Colon (tissue), 2 donors: ENCODE results near the gene DES.
"Not testable (repeated sequence)": the region's sequence is repeated elsewhere in the genome, so short reads cannot be mapped to it uniquely, and the experiment has no call there.

Source experiments
- FAIRE-seq: peaks from 2 replicates; lab custom pipeline; 2012; peaks lifted over from hg19 to GRCh38; lab: Jason Lieb, UNC
- donor health status: control.
- donor health status: control.

Gene DES

DNA sequence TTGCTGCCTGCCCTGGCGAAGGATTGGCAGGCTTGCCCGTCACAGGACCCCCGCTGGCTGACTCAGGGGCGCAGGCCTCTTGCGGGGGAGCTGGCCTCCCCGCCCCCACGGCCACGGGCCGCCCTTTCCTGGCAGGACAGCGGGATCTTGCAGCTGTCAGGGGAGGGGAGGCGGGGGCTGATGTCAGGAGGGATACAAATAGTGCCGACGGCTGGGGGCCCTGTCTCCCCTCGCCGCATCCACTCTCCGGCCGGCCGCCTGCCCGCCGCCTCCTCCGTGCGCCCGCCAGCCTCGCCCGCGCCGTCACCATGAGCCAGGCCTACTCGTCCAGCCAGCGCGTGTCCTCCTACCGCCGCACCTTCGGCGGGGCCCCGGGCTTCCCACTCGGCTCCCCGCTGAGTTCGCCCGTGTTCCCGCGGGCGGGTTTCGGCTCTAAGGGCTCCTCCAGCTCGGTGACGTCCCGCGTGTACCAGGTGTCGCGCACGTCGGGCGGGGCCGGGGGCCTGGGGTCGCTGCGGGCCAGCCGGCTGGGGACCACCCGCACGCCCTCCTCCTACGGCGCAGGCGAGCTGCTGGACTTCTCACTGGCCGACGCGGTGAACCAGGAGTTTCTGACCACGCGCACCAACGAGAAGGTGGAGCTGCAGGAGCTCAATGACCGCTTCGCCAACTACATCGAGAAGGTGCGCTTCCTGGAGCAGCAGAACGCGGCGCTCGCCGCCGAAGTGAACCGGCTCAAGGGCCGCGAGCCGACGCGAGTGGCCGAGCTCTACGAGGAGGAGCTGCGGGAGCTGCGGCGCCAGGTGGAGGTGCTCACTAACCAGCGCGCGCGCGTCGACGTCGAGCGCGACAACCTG lies at the start of gene DES:
TSS of gene DES (plus strand) at position 223 of the 857 bp plus-strand sequence. CDS start at position 309, 86 bp downstream.
- FAIRE-seq = no peak

DNA sequence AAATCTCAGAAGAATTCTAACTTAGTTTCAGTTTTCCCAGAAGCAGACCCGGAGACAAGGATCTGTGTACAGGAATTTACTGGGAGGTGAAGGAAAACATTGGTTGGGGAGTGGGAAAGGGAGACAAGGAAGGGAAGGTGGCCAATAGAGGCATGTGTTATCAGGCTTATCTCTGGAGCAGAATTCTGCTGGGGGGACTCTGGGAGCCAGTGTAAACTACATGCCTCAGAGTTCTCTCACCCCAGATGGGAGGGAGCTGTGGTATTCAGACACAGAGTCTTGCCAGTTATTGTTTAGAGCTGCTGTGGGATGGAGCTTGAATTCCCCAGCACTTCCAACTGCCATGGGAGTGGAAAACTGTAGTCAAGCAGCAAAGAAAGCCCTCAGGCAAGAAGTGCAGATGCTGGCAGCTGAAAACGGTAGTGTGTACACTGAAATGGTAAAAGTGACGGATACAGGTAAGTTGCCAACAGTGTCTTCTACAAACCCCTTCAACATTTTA lies 49.4 kb upstream of the DES start:
- no peak for FAIRE-seq

DNA sequence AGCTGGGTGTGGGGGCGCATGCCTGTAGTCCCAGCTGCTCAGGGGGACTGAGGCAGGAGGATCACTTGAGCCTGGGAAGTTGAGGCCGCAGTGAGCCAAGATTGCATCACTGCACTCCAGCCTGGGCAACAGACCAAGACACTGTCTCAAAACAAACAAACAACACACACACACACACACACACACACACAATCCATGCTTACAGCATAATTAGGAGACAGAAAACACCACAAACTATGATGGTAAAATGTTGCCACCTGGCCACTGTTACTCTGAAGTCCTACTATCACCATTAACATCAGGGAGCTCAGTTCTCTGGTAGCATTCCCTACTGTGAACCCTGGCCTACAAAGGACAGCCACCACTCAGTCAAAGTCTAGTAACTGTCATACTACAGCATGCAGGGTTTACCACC lies 48.7 kb upstream of the DES start:
- no peak for FAIRE-seq

DNA sequence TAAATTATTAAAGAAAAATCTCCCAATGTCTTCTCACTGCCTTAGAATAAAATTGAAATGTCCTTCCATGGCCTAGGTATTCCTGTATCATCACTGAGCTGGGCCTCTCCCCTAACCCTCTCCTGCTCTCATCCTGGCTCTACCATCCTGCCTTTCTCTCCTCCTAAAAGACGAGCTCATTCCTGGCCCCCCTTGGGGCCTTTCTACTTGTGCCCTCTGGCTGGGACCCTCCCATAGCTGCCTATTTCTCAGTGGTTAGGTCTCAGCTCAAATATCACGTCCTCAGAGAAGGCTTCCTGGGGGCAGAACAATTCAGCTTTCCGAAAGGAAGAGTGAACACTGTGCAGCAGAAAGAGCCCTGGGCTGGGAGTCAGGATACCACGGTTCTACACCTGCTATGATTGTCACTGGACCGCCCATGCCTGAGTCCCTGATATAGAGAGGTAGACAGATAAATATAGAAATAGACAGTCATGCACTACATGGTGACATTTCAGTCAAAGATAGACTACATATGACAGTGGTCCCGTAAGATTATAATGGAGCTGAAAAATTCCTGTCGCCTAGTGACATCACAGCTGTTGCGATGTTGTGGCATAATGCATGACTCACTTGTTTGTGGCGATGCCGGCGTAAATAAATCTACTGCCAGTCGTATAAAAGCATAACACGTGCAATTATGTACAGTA lies 39.9 kb upstream of the DES start:
- no peak for FAIRE-seq

DNA sequence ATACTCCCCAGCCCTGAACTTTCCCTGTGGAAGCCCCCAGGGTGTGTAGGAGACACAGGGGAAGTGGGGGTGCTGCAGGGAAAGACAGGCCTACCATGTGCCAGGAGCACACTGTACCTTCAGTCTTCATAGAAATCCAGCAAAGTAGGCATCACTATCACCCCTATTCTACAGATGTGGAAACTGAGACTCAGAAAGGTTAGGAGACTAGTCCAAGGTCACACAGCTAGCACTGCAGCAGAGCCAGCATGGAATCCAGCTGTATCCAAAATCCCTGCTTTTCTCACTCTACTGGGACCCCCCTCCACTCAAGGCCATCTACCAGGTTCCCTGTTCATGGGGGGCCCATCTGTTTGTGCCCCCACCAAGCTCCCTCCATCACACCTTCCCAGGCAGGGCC lies 37.3 kb upstream of the DES start:
- FAIRE-seq = no peak

DNA sequence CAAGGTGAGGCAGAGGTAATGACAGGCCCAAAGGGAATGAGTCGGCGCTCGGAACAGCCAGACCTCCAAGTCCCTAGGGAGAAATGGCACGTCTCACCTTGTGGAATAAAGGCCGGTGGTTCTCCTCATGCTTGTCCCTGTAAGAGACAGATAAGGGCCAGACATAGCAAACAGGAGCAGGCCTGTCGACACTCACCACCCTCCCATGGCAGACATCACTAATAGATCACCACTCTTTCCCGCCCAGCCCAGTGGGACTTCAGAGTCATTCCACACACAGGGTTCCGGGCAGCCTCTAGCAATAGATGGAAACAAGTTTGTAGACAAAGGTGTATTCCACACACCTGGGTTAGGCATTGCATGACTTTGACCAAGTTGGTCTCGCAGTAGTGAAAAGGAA lies 36.7 kb upstream of the DES start:
- FAIRE-seq = no peak

DNA sequence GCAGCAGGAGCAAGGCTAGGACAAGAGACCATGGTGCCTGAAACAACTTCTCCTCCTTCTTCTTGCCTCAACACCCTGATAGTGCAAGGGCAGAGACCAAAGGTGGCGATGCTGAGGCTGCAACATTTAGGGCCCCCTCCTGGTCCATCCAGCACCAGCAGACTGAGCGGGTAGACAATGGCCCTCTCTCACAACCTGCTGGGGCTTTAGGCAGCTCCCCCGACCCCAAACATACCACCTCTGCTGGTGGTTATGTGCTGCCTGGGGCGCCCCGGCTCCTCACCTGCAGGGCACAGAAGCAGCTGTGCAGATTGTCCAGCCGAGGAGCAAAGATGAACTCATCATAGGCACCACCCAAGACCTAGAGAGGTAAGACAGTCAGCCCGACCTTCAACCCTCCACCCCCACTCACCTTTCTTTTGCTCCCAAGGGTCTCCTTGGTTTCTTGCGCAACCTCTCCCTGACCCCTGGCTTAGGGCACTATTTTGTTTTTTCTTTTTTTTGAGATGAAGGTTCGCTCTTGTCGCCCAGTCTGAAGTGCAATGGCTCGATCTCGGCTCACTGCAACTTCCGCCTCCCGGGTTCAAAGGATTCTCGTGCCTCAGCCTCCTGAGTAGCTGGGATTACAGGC lies 34.0 kb upstream of the DES start:
- no peak for FAIRE-seq

DNA sequence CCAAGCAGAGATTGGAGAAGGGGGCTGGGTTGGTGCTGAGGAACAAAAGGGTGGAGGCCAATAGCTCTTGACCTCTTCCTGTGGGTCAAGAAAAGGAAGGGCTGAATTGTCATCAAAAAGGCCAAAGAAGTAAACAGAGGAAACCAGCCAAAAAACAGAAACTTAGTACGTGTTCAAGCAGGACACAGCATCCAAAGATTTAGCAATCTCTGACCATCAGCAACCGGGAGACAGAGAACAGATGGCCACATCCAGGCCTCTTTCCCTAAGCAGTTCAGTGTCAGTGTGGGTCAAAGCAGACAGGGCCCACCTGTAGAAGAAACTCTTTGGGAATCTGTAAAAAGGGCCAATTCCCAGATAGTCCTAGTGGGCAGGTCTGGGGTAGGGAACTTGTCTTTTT lies 33.3 kb upstream of the DES start:
- FAIRE-seq = no peak

DNA sequence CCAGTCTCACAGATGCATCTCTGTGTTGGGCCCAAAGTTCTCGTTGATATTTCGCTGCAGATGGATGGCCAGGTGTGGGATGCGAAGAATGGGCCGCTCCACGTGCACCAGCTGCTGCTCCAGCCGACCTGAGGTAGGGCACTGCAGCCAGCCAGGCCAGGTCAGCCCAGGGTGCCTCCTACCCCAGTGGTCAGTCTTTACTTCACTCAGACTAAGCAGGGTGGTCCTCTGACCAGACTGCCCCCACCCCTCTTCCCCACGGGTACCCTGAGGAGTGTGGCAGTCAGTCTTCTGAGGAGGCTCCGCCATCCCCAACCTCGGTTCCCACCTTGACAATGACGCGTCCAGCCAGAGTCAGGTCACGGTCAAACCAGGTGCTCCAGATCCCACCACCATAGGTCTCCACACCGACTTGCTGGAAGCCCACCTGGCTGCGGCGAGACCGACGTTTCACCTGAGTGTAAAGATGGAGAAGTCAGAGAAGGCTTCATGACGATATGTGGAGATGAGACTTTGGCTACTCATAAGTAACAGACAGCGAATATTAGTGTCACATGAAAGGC lies 32.1 kb upstream of the DES start:
- no peak for FAIRE-seq

DNA sequence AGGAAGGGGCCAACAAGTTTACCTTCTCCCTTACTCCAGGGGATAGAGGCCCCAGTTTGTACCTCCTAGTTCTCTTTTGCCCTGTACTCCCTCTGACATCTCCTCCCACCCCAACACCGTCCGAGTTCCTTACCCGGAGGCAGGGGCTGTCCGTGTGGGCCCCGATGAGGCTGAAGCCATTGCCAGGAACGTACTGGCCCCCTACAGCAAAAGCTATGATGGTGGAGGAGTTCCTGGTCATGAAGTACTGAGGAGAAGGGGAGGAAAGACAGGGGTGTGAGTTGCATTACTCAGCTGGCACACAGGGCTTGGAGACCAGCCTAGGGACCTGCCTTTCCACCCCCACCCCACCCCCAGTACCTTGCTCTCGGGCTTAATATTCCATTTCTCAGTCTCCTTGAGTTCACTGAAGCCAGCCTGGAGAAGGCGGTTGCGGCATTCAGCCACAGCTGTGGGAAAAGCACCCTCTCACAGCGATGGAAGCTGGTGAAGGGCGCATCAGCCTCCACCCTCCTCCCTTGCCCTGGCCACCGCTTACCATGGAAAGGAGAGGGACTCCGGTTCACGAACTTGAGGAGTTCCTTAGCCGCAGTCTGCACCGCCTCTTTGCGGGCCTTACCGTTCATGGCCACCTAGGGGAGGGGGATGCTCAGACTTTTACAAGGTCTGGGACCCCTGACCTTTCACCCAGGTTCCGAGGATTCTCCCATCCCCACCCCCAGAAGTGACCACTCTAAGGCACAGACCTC lies 31.5 kb upstream of the DES start:
- FAIRE-seq = no peak

DNA sequence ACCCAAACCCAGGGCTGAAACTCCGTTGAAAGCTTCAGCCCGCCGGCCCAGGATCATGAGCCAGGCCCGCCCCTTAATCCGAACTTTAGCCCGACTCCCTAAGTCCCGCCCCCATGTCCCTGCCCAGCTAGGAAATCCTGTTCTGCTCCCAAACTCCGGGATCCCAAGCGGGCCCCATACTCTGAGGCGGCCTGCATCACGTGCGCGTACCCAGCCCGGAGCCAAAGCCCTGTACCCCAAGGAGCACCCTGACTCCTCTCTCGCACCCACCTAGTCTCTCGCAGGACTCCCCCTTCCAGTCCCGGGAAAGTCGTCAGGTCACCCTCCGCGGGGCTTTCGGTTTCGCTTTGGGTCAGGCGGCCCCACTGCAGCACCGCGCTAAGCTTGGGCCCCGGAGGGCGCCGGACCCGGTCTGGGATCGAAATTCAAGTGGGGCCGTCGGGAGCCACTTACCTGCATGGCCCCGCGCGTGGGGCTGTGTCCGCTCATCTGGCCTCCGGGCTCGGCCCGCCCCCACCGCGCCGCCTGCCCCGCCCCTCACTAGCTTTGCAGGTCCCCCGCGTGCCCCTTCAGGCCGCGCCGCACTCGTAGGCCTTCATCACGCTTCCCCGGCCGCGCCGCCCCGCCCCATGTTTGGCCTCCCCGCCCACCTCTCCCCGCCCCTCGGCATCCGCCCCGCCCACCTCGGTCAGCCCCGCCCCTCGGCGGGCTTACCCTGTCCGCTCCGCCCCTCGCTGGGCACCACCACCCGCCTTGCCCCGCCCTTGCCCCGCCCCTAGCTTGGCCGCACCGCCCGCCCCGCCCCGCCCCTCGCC lies 30.7 kb upstream of the DES start, which contains the start of gene DNPEP:
TSS of gene DNPEP (minus strand) at position 607 of the 815 bp plus-strand sequence. CDS start at position 489, 118 bp downstream.
- no peak for FAIRE-seq

DNA sequence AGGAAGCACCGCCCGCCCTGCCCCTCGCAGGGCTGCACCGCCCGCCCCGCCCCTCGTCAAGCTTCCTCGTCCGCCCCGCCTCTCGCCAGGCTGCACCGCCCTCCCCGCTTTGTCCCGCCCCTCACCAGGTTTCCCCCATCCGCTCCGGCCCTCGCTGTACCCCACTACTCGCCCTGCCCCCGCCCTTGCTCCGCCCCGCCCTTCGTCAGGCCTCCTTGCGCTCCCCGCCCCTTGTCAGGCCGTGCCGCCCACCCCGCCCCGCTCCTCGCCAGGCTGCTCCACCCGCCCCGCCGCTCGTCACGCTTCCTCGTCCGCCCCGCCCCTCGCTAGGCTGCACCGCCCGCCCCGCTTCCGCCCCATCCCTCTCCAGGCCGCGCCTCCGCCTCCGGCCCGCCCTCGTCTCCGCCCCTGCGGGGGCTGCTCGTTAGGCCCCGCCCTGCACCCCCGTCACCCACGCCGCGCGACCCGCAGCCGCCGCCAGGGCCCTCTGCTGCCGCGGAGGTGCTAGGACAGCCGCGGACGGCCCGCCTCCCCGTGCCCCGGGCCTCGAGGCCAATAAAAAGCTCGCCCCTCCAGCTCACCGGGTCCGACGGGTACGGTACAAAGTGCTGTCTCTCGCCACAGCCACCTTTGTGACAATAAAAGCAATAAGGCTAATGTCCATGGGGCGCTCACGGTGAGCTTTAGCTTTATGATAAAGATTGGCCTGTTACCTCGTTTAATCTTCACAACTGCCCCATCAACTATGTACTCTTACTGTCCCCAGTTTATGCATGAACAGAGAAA lies 29.9 kb upstream of the DES start:
- no peak for FAIRE-seq

DNA sequence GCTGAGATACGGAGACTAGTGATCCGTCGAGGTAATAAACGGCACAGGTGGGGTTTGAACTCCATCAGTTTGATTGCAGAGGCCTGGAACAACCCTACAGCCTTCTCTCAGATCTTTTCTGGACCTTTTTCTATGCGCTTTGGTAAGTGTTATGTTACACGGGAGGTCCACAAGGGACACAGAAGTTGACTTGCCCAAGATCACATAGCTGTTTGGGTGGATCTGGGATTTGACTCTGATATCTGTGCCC lies 29.3 kb upstream of the DES start:
- FAIRE-seq = no peak

DNA sequence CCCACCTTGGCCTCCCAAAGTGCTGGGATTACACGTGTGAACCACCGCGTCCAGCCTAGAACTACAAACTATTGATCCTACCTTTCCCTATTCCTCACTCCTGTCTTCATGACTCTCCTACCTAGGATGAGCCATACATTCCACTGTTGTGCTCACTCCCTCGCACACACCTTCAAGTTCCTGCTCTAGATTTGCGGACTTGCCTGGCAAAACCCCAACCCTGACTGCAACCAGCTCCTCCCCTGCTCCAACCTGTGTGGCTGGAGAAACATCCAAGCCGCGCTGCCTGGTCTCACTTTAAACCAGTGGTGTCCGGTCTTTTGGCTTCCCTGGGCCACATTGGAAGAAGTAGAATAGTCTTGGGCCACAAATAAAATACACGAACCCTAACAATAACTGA lies 25.4 kb upstream of the DES start:
- FAIRE-seq = no peak

DNA sequence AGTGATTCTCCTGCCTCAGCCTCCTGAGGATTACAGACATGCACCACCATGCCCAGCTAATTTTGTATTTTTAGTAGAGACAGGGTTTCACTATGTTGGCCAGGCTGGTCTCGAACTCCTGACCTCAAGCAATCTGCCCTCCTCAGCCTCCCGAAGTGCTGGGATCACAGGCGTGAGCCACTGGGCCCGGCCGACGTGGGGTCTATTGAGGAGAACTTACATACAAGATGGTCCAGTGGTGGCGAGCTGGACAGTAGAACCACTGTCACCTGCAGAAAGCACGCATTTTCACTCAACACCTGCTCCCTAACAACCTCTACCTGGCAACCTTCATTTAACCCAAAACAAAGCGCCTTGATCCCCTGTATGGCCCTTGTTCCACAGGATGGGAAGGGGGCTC lies 23.1 kb upstream of the DES start:
- not testable (repeated sequence) for FAIRE-seq

DNA sequence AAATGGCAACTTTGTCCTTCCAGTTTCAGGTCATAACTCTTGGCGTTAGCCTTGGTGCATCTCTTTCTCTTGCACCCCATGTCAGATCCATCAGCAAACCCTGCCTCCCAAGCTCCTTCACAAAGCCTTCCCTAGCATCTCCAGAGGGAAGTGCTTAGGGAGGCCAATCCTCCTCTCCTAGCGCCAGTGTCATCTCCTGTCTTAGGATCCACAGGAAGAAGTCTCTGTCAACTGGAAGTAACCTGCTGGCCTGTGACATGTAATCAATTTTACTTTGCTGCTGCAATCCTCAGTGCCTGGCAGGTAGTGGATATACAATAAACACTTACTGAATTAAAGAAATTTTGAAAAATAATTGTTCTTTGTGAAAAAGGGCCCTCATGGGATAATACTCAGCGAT lies 22.6 kb upstream of the DES start:
- FAIRE-seq = no peak

DNA sequence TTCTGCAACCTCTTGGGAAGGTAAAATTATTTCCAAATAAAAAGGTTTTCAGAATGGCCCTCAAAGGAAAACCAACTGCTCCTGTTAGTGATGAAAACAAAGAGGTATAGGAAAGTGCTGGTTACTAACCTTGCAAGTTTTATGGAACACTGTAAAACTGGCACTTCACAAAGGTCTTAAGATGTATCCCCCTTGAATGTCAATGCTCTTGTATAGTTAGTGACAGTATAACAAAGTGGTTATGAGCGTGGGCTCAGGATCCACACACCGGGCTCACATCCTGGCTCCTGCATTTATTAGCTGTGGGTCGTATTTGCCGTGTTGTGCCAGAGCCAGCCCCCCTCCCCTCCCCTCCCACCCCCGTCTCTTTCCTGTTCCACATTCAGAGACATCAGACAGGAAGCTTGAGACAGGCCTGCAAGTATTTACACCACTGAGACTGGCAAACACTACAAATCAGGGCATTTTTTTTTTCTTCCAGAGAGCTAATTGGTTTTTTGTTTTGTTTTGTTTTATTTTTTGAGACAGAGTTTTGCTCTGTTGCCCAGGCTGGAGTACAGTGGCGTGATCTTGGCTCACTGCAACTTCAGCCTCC lies 21.2 kb upstream of the DES start:
- no peak for FAIRE-seq

DNA sequence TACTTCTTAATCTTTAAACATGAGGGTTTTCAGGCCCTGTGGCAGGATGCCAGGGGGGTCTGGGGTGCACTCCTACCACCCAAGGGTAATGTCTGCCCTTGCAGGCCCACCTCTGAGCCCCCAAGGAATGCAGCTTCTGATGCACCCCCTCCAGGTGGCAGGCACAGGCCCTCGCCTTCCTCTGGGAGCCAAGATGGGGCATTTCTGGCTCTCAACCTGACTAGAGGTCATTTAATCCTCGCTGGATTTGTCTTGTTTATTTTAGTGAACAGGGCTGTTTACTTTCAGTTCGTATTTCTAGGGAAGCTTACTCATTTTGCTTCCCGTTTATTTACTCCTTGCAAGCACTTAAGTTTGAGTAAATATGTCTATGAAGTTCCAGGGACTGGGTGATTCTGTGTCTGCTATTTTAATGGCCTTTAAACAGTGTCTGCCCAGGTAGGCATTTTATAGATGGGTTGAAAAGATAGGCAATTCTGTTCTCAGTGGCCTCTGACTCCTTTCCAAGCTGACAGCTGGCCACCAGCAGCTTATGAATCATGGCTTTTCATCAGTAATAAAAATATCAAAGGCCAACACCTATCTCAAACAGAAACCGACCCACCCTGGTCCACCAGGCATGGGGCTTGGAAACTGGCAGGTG lies 19.3 kb upstream of the DES start:
- no peak for FAIRE-seq

DNA sequence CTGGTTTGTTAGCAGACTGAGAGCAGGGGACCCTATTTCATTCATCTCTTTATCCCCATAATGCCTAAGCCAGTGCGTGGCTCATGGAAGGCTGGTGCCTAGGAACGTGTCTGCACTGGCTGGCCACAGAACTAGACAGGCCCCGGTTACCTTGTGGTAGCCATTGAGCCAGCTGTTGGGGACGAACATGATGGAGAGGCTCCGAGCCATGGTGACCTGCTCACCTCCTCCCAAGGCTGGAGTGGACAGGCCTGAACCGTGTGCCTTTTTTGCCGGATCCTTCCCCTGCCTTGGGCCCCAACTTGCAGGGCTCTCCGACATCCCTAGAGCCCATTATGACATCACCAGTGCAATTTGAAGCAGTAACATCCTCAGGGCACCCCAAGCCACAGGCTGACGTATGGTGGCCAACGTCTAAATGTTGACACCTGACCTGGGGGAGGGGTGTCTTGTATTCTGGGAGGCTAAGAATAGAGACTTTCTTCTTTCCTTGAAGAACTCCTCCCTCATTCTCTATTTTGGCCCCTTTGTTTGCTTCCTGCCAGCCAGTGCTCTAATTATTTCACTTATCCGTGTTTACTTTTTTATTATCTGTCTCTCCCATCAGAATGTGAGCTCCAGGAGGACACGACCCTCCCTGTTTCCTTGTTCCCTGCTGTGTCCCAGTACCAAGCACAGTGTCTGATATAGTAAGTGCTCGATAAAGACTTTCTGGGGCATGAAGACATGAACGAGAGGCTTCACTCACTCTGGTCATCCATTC lies 18.3 kb upstream of the DES start:
- FAIRE-seq = no peak
